ENCODE data around the gene INSR.
"Not testable (repeated sequence)": the region's sequence is repeated elsewhere in the genome, so short reads cannot be mapped to it uniquely, and the experiment has no call there.

The INSR gene

DNA sequence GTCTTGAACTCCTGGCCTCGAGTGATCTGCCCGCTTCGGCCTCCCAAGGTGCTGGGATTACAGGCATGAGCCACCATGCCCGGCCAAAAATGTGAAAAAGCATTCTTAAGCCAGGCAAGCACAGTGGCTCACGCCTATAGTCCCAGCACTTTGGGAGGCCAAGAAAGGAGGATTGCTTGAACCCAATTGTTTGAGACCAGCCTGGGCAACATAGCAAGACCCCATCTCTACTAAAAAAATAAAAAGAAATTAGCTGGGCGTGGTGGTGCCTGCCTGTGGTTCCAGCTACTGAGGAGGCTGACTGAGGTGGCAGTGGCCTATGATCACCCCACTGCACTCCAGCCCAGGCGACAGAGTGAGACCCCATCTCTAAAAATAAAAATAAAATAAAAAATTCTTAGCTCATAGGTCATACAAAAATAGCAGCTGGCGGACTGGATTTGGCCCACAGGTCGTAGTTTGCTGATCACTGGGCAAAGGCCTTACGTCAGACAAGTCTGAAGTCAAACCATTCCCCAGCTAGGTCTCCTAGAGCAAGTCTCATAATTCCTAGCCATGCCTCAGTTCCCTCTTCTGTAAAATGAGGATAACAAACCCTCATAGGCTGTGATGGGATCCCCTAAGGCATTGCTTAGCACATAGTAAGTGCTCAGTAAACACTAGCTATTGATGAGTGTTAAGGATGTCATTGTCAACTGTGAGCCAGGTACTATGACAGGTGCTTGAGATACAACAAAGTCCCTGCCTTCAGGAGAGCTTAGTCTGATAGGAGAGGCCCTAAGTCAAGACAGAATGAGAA is 36.0 kb downstream of the INSR start:
- DNase-seq (ENCODE audit: low spot score) = no peak

DNA sequence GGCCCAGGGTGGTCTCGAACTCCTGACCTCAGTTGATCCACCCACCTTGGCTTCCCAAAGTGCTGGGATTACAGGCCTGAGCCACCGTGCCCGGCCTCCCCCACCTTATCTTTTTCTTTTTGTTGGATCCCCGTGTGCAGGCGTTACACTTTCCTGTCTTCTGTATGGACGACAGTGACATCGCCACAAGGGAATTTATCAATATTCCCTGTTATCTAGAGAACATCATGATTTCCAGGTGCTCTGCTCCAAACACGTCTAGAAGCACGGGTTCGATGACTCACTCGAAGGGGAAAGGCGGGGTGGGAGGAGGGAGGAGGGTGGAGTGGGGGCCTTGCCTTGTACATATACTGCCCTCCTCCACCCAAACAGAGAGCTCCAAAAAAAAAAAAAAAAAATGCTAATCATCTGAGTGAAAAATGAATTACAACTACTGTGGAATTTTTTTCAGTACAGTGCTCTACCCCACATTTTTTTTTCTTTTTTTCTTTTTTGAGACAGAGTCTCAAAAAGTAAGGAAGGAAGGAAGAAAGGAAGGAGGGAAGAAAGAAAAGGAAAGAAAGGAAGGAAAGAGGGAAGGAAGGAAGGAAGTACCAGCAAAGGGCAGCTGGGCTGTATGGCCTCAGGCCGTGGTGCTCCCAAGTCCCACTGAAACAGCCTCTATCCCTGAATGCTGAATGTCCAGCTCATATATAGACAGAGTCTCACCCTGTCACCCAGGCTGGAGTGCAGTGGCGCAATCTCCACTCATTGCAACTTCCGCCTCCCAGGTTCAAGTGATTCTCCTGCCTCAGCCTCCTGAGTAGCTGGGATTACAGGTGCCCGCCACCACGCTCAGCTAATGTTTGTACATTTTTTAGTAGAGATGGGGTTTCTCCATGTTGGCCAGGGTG is 36.8 kb downstream of the INSR start:
- DNase-seq (ENCODE audit: low spot score) = no peak

- no peak for DNase-seq (ENCODE audit: low spot score)
Observed at GRCh38 chr19:7255631-7256030, 38.6 kb downstream of the INSR start.

DNA sequence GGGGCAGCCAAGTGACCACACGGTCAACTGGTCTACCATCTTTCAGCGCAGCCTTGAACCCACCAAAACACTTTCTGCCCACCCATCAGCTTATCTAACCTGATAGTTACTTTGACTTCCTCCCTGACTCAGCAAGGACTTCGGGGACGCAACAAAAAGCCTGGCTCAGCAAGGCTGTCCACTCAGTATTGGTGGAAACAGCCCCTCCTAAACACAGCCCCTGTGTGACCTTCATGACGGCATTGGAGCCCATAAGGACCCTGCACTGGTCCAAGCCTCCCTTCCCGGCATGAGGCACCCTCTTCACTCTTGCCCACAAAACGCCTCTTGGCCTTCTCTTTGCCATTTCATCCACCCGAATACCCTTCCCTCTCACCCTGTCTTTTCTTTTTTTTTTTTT is 39.1 kb downstream of the INSR start:
- DNase-seq (ENCODE audit: low spot score) = no peak

- DNase-seq (ENCODE audit: low spot score) = no peak
Observed at GRCh38 chr19:7254590-7254989, 39.6 kb downstream of the INSR start.

DNA sequence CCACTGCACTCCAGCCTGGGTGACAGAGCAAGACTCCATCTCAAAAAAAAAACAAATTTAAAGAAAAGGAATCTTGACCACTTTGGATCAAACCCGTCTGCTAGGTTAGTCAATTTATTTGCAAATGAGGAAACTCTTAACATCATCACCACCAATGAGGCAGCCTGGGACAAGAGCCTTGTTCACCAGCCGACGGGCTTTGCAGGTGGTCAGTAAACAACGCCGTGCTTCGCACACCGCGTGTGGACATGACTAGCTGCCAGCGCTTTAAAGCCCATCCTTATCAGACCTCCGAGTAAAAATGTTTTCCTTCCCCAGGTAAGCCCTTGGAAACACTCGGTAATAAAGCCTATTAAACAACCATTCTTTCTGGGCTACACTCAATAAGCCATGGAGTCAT is 41.9 kb downstream of the INSR start:
- no peak for DNase-seq (ENCODE audit: low spot score)

GRCh38 chr19:7251494-7251893 is 42.7 kb downstream of the INSR start:
- DNase-seq (ENCODE audit: low spot score) = no peak

DNA sequence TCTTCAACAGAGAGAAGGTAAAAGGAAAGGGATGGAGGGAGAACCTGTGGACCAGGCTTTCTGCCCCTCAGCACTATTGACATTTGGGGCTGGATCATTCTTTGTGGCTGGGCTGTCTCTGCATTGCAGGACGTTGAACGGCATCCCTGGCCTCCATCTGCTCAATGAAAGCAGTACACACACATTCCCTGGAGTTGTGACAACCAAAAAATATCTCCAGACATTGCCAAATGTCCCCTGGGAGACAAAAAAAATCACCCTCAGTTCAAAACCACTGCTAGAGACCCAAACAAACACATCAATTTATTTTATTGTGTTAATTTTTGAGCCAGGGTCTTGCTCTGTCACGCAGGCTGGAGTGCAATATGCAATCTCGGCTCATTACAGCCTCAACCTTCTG is 43.3 kb downstream of the INSR start:
- DNase-seq (ENCODE audit: low spot score) = no peak

GRCh38 chr19:7250057-7250596 is 44.1 kb downstream of the INSR start:
- no peak for DNase-seq (ENCODE audit: low spot score)

DNA sequence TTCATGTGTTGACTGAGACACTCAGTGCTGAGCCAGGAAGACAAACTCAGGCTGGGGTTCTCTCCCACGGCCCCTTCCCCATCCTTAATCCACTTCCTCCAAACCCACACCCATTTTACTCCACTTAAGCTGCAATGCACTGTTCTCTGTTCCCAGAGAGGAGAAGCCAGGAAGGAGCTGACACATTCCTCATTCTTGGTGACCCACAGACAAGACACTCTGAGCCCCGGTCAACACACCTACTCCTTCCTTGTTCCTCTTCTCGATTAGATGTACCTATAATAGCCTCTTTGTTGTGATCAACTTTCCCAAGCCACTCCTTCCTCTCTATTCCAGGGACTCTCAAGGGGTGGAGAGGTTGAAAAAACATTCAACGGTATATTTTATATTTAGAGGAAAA is 47.1 kb downstream of the INSR start:
- DNase-seq (ENCODE audit: low spot score) = no peak

DNA sequence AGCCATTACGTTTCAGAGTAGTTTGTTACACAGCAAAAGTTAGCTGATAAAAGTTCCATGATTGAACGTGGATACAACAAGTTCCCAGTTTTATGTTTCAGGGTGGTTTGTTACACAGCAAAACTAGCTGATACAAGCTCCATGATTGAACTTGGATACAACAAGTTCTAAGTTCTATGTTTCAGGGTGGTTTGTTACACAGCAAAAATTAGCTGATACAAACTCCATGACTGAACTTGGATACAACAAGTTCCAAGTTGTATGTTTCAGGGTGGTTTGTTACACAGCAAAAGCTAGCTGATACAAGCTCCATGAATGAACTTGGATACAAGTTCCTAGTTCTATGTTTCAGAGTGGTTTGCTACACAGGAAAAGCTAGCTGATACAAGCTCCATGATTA is 47.6 kb downstream of the INSR start:
- no peak for DNase-seq (ENCODE audit: low spot score)

- DNase-seq (ENCODE audit: low spot score) = no peak
Observed at GRCh38 chr19:7242601-7243258, 51.5 kb downstream of the INSR start.

DNA sequence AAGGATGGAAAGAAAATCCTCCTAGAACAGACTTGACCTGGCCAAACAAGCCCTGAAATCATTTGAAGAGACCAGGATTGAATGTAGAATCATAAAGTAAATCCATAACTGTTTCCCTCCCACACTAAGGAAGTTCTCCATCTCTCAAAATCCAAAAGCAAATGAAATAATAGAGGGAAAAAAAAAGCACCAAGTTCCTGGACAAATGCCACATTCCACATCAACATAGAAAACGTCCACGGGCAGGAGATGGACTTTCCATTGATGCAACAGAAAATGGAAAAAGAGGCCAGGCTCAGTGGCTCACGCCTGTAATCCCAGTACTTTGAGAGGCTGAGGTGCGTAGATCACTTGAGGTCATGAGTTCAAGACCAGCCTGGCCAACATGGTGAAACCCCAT is 56.2 kb downstream of the INSR start:
- no peak for DNase-seq (ENCODE audit: low spot score)

DNA sequence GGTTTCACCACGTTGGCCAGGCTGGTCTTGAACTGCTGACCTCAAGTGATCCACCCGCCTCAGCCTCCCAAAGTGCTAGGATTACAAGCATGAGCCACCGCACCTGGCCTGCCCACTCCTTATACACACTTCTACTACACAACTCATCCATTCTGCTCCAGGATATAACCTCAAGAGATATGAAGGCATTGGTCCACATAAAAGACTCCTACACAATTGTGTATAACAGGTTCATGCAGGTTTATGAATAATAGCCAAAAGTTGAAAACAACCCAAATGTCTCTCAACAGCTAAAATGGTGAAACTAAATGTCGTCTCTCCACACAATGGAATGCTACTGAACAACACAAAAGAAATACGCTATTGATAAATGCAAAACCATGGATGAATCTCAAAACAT is 58.1 kb downstream of the INSR start:
- no peak for DNase-seq (ENCODE audit: low spot score)

DNA sequence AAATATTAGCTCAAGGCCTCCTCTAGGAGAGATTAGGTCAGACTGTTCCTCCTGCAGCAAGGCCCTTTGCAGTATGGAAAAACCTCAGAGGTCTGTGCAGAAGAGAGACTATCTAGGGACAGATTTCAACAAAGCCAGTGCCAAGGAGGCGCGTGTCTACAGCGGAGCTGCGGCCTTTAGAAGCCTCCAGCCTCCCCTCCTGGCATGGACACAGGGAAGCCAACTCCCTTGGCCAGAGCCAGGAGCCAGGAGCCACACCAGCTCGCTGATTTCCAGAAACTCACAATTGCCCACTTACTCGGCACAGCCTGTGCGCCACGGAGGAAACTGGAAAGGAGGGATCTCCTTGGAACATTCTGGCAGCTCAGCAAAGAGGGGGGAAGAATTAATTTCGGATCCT is 63.4 kb downstream of the INSR start:
- DNase-seq (ENCODE audit: low spot score) = no peak

DNA sequence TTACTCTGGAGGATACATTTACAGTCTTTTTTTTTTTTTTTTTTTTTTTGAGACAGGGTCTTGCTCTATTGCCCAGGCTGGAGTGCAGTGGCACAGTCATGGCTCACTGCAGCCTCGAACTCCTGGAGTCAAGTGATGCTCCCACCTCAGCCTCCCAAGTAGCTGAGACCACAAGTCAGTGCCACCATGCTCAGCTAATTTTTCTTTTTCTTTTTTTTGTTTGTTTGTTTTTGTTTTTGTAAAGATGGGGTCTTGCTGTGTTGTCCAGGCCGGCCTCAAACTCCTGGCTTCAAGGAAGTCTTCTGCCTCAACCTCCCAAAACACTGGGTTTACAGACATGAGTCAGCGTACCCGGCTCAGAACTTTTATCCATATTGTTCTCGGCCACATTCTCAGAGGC is 64.5 kb downstream of the INSR start:
- no peak for DNase-seq (ENCODE audit: low spot score)

- DNase-seq (ENCODE audit: low spot score) = no peak
Observed at GRCh38 chr19:7228935-7229541, 65.2 kb downstream of the INSR start.

DNA sequence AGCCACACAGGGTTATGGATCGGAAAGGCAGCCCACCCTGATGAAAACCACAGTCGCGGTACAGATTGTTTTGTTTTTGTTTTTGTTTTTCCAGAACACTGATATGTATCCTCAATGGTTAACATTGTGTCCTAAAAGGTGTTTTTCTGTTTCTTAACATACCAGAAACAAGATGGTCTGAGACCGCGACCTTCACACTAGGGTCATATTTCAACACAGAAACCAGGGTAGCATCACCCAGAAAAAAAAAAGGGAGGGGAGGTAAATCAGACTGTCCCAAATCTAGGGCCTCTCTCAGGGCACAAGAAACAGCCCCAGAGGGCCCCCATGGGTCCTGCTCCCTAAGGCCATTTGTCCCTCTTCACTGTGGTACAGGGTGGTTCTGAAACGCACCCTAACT is 66.5 kb downstream of the INSR start:
- DNase-seq (ENCODE audit: low spot score) = no peak

DNA sequence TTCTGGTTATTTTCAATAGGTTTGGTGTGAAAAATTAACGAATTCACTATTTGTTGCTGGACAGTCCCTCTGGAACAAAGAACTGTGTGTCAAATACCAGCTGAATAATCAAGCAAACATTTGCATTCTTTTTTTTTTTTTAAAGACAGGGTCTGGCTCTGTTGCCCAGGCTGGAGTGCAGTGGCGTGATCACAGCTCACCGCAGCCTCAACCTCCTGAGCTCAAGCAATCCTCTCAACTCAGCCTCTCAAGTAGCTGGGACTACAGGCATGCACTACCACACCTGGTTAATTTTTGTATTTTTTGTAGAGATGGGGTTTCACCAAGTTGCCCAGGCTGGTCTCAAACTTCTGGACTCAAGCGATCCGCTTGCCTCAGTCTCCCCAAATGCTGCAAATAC is 67.1 kb downstream of the INSR start:
- not testable (repeated sequence) for DNase-seq (ENCODE audit: low spot score)

DNA sequence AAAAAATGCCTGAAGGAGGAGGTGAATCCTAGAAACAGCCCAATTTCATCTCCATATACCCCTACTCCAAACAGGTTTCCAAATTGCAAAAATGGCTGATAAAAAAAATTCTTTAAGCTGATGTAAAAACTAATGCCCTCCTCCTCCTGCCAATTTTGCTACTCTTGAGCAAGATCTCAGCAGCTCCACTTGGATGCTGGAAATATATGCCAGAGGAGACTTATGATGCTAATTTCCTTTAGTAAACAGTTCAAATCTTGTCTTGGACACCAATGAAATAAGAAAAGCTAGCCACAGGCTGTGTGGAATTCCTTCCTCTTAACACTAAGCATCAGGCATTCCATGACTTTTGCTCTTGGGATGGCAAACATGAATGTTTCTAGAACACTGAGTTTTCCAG is 67.5 kb downstream of the INSR start:
- DNase-seq (ENCODE audit: low spot score) = no peak

DNA sequence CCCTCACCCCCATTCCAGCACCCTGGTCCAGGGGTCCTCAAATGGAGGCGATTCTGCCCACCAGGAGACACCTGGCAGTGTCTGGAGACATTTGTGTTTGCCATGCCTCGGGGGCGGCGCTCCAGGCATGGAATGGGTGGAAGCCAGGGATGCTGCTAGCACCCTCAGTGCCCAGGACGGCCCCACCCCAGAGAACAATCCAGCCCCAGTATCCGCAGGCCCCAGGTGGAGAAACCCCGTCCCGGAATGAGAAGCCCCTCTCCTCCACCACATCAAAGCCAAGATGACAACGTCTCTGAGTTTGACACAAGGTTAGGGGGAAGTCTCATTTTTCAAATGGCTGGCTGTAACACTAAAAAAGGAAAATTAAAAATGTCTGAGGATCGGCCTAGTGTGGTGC is 68.5 kb downstream of the INSR start:
- DNase-seq (ENCODE audit: low spot score) = no peak

GRCh38 chr19:7224995-7225394 is 69.2 kb downstream of the INSR start:
- DNase-seq (ENCODE audit: low spot score) = no peak
